H9 (cell line): ENCODE data around the gene TMEM181. TPM values are rescaled to one million over a fixed set of nuclear protein-coding genes. Genes with fewer than 3 reads are reported as not detected.

Experiments
- DNase-seq: peaks from one replicate; pipeline ENCODE4 v3.0.0-alpha.2; 2017
- H2AFZ ChIP-seq: one replicate; pipeline ENCODE4 v1.6.1; 2013; ENCODE audit warnings: mild to moderate bottlenecking, low read length, control low read depth, moderate library complexity
- H2AK5ac ChIP-seq: 2 replicates; pipeline ENCODE4 v1.6.1; 2013; ENCODE audit warnings: low read length, control low read depth, mixed read lengths; ENCODE audit not compliant: insufficient read length
- H2BK120ac ChIP-seq: one replicate; pipeline ENCODE4 v1.6.1; 2013; ENCODE audit warnings: low read depth, mild to moderate bottlenecking, low read length, control low read depth, inconsistent platforms; ENCODE audit not compliant: poor library complexity, severe bottlenecking
- H2BK12ac ChIP-seq: 2 replicates; pipeline ENCODE4 v1.6.1; 2013; ENCODE audit warnings: low read length, control low read depth, mixed read lengths, low read depth; ENCODE audit not compliant: insufficient read length
- H2BK15ac ChIP-seq: 2 replicates; pipeline ENCODE4 v1.6.1; 2013; ENCODE audit warnings: low read depth, low read length, control low read depth
- H2BK20ac ChIP-seq: one replicate; pipeline ENCODE4 v1.6.1; 2013; ENCODE audit warnings: low read depth, mild to moderate bottlenecking, low read length, control low read depth, inconsistent platforms; ENCODE audit not compliant: poor library complexity, severe bottlenecking
- H2BK5ac ChIP-seq: 2 replicates; pipeline ENCODE4 v1.6.1; 2013; ENCODE audit warnings: low read length, control low read depth, mixed read lengths; ENCODE audit not compliant: insufficient read length
- H3K14ac ChIP-seq: 2 replicates; pipeline ENCODE4 v1.6.1; 2013; ENCODE audit warnings: low read length, control low read depth; ENCODE audit not compliant: insufficient read depth
- H3K18ac ChIP-seq: 2 replicates; pipeline ENCODE4 v1.6.1; 2013; ENCODE audit warnings: low read depth, mild to moderate bottlenecking, mixed read lengths, low read length, control low read depth; ENCODE audit not compliant: insufficient read length
- H3K23ac ChIP-seq: 2 replicates; pipeline ENCODE4 v1.6.1; 2013; ENCODE audit warnings: low read length, control low read depth, mixed read lengths, low read depth; ENCODE audit not compliant: insufficient read length
- H3K23me2 ChIP-seq: 2 replicates; pipeline ENCODE4 v1.6.1; 2013; ENCODE audit warnings: low read depth, mild to moderate bottlenecking, mixed read lengths, low read length, control low read depth; ENCODE audit not compliant: insufficient read length, poor library complexity, severe bottlenecking
- H3K27ac ChIP-seq: 2 replicates; pipeline ENCODE4 v1.5.1; 2013; ENCODE audit warnings: low read length, control low read depth, mixed read lengths, low read depth; ENCODE audit not compliant: insufficient read length
- H3K27me3 ChIP-seq: 2 replicates; pipeline ENCODE4 v1.6.1; 2013; ENCODE audit warnings: low read length, control low read depth, inconsistent platforms; ENCODE audit not compliant: insufficient read depth
- H3K4ac ChIP-seq: 2 replicates; pipeline ENCODE4 v1.6.1; 2013; ENCODE audit warnings: low read depth, mild to moderate bottlenecking, control low read depth, inconsistent platforms, low read length, moderate library complexity
- H3K4me1 ChIP-seq: 2 replicates; pipeline ENCODE4 v1.6.1; 2013; ENCODE audit warnings: low read length, control low read depth, inconsistent platforms; ENCODE audit not compliant: insufficient read depth
- H3K4me2 ChIP-seq: 2 replicates; pipeline ENCODE4 v1.6.1; 2013; ENCODE audit warnings: low read length, control low read depth, mixed read lengths; ENCODE audit not compliant: insufficient read length, insufficient read depth
- H3K56ac ChIP-seq: 2 replicates; pipeline ENCODE4 v1.6.1; 2013; ENCODE audit warnings: low read depth, mild to moderate bottlenecking, mixed read lengths, low read length, control low read depth; ENCODE audit not compliant: insufficient read length
- H3K79me1 ChIP-seq: 2 replicates; pipeline ENCODE4 v1.6.1; 2013; ENCODE audit warnings: low read depth, mild to moderate bottlenecking, moderate library complexity, low read length, control low read depth, inconsistent platforms; ENCODE audit not compliant: insufficient read depth, poor library complexity, severe bottlenecking
- H3K79me2 ChIP-seq: 2 replicates; pipeline ENCODE4 v1.6.1; 2013; ENCODE audit warnings: low read length, control low read depth, inconsistent platforms; ENCODE audit not compliant: insufficient read depth
- H3K9ac ChIP-seq: 2 replicates; pipeline ENCODE4 v1.6.1; 2013; ENCODE audit warnings: low read length, control low read depth, mixed read lengths; ENCODE audit not compliant: insufficient read length; ENCODE audit errors: extremely low read depth
- H3K9me3 ChIP-seq: one replicate; pipeline ENCODE4 v1.6.1; 2013; ENCODE audit warnings: low read depth, low read length, inconsistent platforms; ENCODE audit not compliant: control insufficient read depth
- H3T11ph ChIP-seq: one replicate; pipeline ENCODE4 v1.6.1; 2013; ENCODE audit warnings: mild to moderate bottlenecking, low read length, control low read depth, inconsistent platforms
- H4K20me1 ChIP-seq: one replicate; pipeline ENCODE4 v1.6.1; 2013; ENCODE audit not compliant: control insufficient read depth, insufficient read length, insufficient read depth
- H4K5ac ChIP-seq: 2 replicates; pipeline ENCODE4 v1.6.1; 2013; ENCODE audit warnings: low read depth, mild to moderate bottlenecking, mixed read lengths, low read length, control low read depth; ENCODE audit not compliant: insufficient read length
- H4K8ac ChIP-seq: replicated peaks from 2 replicates; pipeline ENCODE4 v1.6.1; 2013; ENCODE audit warnings: low read length, control low read depth, mixed read lengths, low read depth; ENCODE audit not compliant: insufficient read length
- H4K91ac ChIP-seq: 2 replicates; pipeline ENCODE4 v1.6.1; 2013; ENCODE audit warnings: low read depth, mild to moderate bottlenecking, moderate library complexity, mixed read lengths, low read length, control low read depth; ENCODE audit not compliant: insufficient read length
- H3K27ac Mint-ChIP-seq, 3 experiments: 2 replicates in 2 of 3; 3 replicates in 1 of 3; pipeline ENCODE4 v1.8.0; 2020 to 2021; ENCODE audit warnings: mixed read lengths in 3 of 3, mild to moderate bottlenecking in 1 of 3, moderate library complexity in 1 of 3
- H3K27me3 Mint-ChIP-seq: 2 replicates; pipeline ENCODE4 v1.8.0; 2021; ENCODE audit warnings: low read depth, mild to moderate bottlenecking, moderate library complexity, mixed read lengths
- H3K36me3 Mint-ChIP-seq, 3 experiments: 2 replicates in 2 of 3; 3 replicates in 1 of 3; pipeline ENCODE4 v1.8.0; 2020 to 2021; ENCODE audit warnings: low read depth in 3 of 3, mixed read lengths in 3 of 3; ENCODE audit not compliant: insufficient read depth in 1 of 3
- H3K4me1 Mint-ChIP-seq, 2 experiments: 2 replicates each; pipeline ENCODE4 v1.8.0; 2020; ENCODE audit warnings: mixed read lengths in 2 of 2
- H3K4me3 Mint-ChIP-seq, 2 experiments: 2 replicates in 1 of 2; 3 replicates in 1 of 2; pipeline ENCODE4 v1.8.0; 2020 to 2021; ENCODE audit warnings: mild to moderate bottlenecking in 2 of 2, mixed read lengths in 2 of 2, moderate library complexity in 1 of 2
- H3K9me3 Mint-ChIP-seq, 2 experiments: 2 replicates in 1 of 2; 3 replicates in 1 of 2; pipeline ENCODE4 v1.8.0; 2020; ENCODE audit warnings: mild to moderate bottlenecking in 2 of 2, mixed read lengths in 2 of 2, moderate library complexity in 1 of 2
- WGBS: extraction: QIAGEN DNeasy Blood & Tissue Kit; methylation state at CpG from one replicate; pipeline ENCODE4 v1.1.7; 2013; ENCODE audit warnings: missing lambda C conversion rate, low lambda C conversion rate, mixed read lengths; ENCODE audit not compliant: insufficient read length; ENCODE audit errors: extremely low coverage; 5-methylcytosine and 5-hydroxymethylcytosine counted together
- total RNA-seq: library from RNA; stranded (reverse); gene quantifications from 2 replicates; pipeline ENCODE4 v1.2.1, GENCODE V29; 2021
- TF ChIP-seq, protein P1 (sequence below): fragments of 200-600 bp; sonication (generic); conservative IDR thresholded peaks from 3 replicates; pipeline ENCODE4 v1.8.0; 2021; ENCODE audit warnings: antibody characterized with exemption, mild to moderate bottlenecking

TMEM181 gene
- total RNA-seq, 1 experiment from 2014 or later, result 24.4 TPM

DNA sequence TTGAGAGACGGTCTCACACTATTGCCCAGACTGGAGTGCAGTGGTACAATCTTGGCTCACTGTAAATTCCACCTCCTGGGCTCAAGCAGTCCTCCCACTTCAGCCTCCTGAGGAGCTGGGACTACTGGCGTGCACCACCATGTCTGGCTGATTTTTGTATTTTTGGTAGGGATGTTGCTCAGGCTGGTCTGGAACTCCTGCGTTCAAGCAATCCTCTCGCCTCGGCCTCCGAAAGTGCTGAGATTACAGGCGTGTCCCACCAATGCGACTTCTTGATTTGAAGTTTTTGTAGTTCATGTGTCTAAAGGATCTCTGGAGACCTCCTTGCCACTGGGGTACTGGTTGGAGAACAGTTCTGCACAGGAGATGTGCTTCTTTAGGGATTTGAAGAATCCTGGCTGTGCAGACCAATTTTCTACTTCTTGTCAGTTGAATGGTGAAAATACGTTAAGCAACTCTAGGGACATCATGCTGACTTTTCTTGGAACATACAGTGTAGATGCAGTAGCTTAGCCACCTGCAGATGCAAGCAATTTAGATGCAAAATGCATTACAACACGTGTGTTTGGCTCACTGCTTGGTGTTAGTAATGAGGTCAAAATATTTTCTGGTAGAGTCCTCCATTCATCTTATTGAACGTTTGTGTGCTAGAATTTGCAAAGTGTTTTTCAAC is 118.2 kb downstream of the TMEM181 start:
- Mint-ChIP-seq H3K27ac (no peak overlapping the region), H3K9me3 (no peaks in the 10 kb centered on the region), H3K27me3 (no peaks in the 10 kb centered on the region), H3K4me3 (no peak overlapping the region), H3K36me3 (no peaks in the 10 kb centered on the region), H3K4me1 (peaks cover 7 to 11% of the 10 kb centered on the region in 2 experiments)
- Histone ChIP-seq H3T11ph (no peak overlapping the region), H4K5ac (no peak overlapping the region), H2BK15ac (no peak overlapping the region), H3K14ac (no peak overlapping the region), H3K56ac (no peak overlapping the region), H3K27ac (no peak overlapping the region), H3K9ac (no peak overlapping the region), H2BK120ac (no peak overlapping the region), H3K4me2 (no peak overlapping the region), H3K79me1 (no peaks in the 10 kb centered on the region), H4K20me1 (no peaks in the 10 kb centered on the region), H3K4ac (no peak overlapping the region), H3K18ac (no peak overlapping the region), H2AFZ (no peak overlapping the region), H2AK5ac (no peak overlapping the region), H3K4me1 (no peaks in the 10 kb centered on the region), H4K91ac (no peak overlapping the region), H2BK20ac (no peak overlapping the region), H3K23me2 (no peaks in the 10 kb centered on the region), H2BK12ac (no peak overlapping the region), H3K27me3 (no peaks in the 10 kb centered on the region), H2BK5ac (no peak overlapping the region), H4K8ac (no peak overlapping the region), H3K9me3 (no peaks in the 10 kb centered on the region), H3K79me2 (no peaks in the 10 kb centered on the region), H3K23ac (no peak overlapping the region)
- DNase-seq, result no peak
- no CpG with 5 or more reads among the region's 11 CpGs for WGBS
- TF ChIP-seq, protein P1, sequence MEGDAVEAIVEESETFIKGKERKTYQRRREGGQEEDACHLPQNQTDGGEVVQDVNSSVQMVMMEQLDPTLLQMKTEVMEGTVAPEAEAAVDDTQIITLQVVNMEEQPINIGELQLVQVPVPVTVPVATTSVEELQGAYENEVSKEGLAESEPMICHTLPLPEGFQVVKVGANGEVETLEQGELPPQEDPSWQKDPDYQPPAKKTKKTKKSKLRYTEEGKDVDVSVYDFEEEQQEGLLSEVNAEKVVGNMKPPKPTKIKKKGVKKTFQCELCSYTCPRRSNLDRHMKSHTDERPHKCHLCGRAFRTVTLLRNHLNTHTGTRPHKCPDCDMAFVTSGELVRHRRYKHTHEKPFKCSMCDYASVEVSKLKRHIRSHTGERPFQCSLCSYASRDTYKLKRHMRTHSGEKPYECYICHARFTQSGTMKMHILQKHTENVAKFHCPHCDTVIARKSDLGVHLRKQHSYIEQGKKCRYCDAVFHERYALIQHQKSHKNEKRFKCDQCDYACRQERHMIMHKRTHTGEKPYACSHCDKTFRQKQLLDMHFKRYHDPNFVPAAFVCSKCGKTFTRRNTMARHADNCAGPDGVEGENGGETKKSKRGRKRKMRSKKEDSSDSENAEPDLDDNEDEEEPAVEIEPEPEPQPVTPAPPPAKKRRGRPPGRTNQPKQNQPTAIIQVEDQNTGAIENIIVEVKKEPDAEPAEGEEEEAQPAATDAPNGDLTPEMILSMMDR, result no peak
